Subcutaneous adipose tissue (tissue), 4 donors: ENCODE results near the gene CELA3B. TPM values are rescaled to one million over a fixed set of nuclear protein-coding genes. Genes with fewer than 3 reads are reported as not detected.

Experiments
- total RNA-seq, 4 donors: library from RNA; depleted of rRNA; stranded (reverse); fragments of >200 nt; gene quantifications; one replicate each; pipeline ENCODE4 v1.1.0, GENCODE V29; 2016
- TF ChIP-seq, protein P1 (sequence below): fragments of 450-650 bp; IDR thresholded peaks from one replicate; pipeline ENCODE4 v1.5.1; 2016; ENCODE audit warnings: low read depth, mild to moderate bottlenecking, control low read depth, antibody characterized with exemption, moderate library complexity

The CELA3B gene
- total RNA-seq, 4 donors from 2014 or later, result not detected

DNA sequence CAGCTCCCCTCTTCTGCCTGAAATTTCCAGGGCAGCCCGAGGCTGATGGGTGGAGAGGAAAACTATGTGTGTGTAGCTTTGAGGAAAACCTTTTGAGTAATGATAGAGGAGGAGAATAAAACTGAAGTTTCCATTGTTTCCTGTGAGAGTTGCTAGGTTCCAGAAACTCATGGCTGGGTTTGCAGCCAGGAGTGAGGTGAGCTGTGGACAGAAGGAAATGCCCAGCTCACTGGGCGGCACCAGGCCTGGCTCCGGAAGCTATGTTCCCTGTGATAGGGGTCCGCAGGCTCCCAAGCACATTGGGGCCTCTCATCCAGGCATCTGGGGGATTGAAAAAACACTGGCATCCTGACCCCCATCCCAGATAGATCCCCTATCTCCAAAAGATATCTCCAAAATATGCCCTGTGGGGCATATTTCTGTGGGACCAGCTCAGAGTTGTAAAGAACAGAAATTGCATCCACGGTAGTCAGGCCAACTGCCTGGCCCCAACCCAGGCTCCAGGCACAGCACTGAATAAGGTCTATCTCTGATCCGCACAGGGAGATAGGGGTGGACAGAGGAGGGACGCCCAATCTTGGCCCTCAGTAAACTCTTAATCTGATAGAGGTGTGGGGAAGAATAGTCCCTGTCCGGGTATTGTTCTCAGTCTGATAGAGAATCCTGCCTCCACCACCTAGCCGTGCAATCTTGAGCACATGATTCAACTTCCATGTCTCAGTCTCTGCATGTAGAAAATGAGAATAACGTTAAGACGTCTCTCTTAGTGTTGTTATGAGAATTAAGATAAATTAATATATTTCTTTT is 37.9 kb upstream of the CELA3B start:
- TF ChIP-seq, protein P1, sequence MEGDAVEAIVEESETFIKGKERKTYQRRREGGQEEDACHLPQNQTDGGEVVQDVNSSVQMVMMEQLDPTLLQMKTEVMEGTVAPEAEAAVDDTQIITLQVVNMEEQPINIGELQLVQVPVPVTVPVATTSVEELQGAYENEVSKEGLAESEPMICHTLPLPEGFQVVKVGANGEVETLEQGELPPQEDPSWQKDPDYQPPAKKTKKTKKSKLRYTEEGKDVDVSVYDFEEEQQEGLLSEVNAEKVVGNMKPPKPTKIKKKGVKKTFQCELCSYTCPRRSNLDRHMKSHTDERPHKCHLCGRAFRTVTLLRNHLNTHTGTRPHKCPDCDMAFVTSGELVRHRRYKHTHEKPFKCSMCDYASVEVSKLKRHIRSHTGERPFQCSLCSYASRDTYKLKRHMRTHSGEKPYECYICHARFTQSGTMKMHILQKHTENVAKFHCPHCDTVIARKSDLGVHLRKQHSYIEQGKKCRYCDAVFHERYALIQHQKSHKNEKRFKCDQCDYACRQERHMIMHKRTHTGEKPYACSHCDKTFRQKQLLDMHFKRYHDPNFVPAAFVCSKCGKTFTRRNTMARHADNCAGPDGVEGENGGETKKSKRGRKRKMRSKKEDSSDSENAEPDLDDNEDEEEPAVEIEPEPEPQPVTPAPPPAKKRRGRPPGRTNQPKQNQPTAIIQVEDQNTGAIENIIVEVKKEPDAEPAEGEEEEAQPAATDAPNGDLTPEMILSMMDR, result no peak

DNA sequence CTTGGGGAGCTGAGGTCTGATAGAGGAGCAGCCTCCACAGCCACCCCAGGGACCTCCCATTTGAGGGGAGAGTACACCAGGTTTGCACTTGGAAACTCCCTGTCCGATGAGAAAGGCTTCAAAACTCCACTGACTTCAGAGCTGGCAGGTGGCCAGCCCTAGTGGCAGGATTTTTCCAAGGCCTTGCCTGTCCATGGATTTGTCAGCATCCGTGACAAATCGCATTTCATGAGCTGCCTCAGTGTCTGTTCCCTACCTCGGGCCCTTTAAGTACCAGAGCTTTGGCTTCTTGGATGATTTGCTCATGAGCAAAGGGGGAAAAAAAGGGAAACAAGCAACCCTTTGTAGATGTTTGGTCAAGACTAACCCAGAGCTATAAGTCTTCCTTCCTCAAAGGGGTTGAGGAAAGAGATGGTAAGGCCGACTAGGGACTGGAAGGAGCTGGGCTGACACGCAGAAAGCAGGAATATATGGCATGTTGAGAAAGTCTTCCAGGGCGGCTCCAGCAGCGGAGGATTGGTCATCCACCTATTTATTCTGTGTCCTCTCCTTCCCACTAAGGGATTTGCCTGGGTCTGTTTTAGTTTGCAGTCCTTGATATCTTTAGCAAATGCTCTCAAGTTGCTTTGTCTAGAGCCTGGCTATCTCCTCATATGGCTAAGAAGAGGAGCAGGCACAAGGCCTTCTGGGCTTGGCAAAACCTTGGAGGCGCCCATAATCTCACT is 37.0 kb upstream of the CELA3B start:
- TF ChIP-seq, protein P1, result no peak

DNA sequence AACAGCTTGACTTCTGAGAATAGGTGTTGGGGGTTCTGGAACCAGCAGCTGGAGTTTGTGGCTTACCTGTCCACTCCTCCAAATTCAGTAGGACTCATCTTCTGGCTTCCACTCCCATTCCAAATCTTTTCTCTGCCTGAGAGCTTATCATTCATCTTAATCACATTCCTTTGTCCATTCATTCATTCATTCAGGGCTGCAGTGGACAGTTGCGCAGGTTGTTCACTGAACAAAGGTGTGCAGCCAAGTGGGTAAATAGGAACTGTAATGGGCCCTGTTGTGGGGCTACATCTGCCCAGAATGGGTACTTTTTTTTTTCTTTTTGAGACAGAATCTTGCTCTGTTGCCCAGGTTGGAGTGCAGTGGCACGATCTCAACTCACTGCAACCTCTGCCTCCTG is 36.3 kb upstream of the CELA3B start:
- TF ChIP-seq, protein P1, result no peak

DNA sequence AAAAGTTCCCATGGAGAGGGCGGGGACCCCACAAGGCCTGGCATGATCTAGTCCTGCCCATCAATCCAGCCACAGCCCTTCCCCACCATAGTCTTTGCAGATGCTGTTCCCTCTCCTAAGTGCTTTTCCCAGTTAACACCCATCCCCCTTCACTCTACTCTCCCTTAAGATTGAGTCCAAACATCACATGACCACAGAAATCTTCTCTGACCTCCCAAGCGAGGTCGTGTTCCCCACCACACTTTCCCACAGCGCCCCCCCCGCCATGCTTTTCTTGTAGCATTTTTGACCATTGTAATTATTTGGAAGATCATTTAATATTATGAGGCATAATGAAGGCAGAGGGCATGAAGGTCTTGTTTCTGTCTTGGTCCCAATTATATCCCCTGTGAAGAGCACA is 35.5 kb upstream of the CELA3B start:
- TF ChIP-seq, protein P1, result no peak

DNA sequence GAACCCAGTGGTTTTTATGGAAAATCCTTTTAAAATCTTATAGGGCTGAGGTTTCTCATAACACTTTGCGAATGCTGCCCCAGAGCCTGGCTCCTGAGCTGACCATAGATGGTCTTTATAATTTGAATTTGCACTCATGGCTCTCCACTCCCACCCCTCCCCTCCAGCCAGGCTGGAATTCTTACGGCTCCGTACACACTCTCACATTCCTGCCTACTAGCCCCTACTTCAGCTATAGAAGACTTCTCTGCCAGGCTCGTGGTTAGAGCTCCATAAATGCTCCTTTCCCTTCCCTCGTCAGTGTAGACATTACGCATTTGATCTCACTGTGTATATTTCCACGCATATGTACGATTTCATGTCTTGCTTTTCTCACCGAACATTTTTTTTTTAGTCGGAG is 34.4 kb upstream of the CELA3B start:
- TF ChIP-seq, protein P1, result no peak

DNA sequence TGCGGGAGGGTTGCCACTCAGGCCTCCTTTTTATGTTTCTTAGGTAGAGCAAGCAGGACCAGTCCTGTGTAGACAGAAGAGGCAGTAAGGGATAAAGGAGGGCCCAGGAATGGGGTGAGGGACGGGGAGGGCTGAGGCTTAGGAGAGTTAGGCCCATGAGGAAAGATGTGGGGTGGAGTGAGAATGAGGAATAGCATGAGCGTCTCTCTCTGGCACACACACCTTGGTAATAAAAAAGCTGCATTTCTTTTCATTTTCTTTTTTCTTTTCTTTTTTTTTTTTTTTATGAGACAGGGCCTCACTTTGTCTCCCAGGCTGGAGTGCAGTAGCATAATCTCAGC is 32.1 kb upstream of the CELA3B start:
- TF ChIP-seq, protein P1, result no peak

DNA sequence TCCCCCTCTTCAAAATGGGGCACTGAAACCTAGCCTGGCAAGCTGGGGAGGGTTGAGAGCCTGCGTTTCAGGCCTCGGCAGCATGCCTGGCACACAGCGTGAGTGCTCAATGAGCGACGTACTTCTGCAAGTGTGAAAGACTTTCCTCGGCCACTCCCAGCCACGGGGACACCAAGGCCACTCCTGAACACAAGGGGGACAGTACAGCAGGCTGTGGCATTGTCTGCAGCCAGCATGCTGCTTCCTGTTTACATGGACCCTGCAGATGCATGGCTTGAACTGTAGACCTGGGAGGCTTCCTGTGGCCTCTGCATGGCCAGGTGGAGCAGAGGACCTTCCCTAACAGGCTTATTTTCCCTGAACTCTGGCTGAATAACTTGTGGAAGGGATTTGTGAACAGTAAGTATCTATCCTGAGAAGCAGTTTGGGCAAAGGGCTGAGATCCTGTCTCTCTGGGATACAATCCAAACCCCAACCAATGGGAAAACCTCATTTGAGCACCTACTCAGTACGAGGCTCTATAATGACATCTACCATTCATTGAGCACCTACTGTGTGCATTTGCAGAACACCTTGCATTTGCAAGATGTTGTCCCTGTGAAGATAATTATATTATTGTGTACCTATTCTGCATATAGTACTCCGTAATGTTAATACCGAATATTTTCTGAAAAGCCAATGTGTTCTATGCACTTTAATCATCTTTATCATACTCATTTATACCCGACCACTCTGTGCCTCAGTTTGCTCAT is 29.8 kb upstream of the CELA3B start:
- TF ChIP-seq, protein P1, result no peak
